Measurements from ENCODE around the gene PCBP3. TPM values are rescaled to one million over a fixed set of nuclear protein-coding genes. Genes with fewer than 3 reads are reported as not detected.

The PCBP3 gene
- total and polyA plus RNA-seq, 4 donors, result 0.36 to 1.6 (median 0.42) TPM

- Histone ChIP-seq H3K27ac (ENCODE audit: low read depth in 1 of 2, low read length in 2 of 2) (no peak overlapping the region), H3K9ac (ENCODE audit: low read depth in 1 of 2, low read length in 2 of 2) (no peak overlapping the region)
- no peak for DNase-seq (ENCODE audit: low spot score)
These were observed 186.1 kb downstream of the PCBP3 start for GRCh38 chr21:45829668-45830067.

More at GRCh38 chr21:45829668-45830067, 186.1 kb downstream of the PCBP3 start:
- WGBS, result 96% methylated on average over 7 of the region's 7 CpGs
- Histone ChIP-seq H3K27me3 (ENCODE audit: control insufficient read depth in 4 of 4, insufficient read depth in 4 of 4, low read length in 3 of 4) (no peaks in the 10 kb centered on the region), H3K4me1 (ENCODE audit: control insufficient read depth in 4 of 4, insufficient read depth in 4 of 4, low read length in 3 of 4) (no peaks in the 10 kb centered on the region), H3K4me3 (ENCODE audit: low read depth in 1 of 3, low read length in 3 of 3) (no peak overlapping the region), H3K9me3 (ENCODE audit: control insufficient read depth in 4 of 4, low read length in 3 of 4) (no peaks in the 10 kb centered on the region), H3K36me3 (ENCODE audit: control insufficient read depth in 4 of 4, insufficient read depth in 3 of 4, low read depth in 1 of 4, low read length in 3 of 4) (no peaks in the 10 kb centered on the region)
- TF ChIP-seq YY1 (IDR thresholded peaks at IDR 0.05) (no peak), HNF4A (conservative IDR thresholded peaks at IDR 0.05) (no peak), GABPA (IDR thresholded peaks at IDR 0.05 in 1 of 2, conservative IDR thresholded peaks at IDR 0.05 in 1 of 2) (no peak), REST (IDR thresholded peaks at IDR 0.05) (no peak), HNF4G (IDR thresholded peaks at IDR 0.05) (no peak), ZBTB33 (IDR thresholded peaks at IDR 0.05) (no peak), TAF1 (conservative IDR thresholded peaks at IDR 0.05) (no peak), FOXA2 (IDR thresholded peaks at IDR 0.05) (no peak), MAX (IDR thresholded peaks at IDR 0.05) (no peak), RXRA (IDR thresholded peaks at IDR 0.05) (no peak), JUND (IDR thresholded peaks at IDR 0.05) (no peak), EGR1 (IDR thresholded peaks at IDR 0.05; ENCODE audit: low read depth in 2 of 2) (no peak), FOXA1 (IDR thresholded peaks at IDR 0.05) (no peak), ATF3 (IDR thresholded peaks at IDR 0.05) (no peak), NR2F2 (IDR thresholded peaks at IDR 0.05) (no peak), CTCF (IDR thresholded peaks at IDR 0.05; ENCODE audit: low read depth, low read length, missing input control) (no peak)
